Measurements from ENCODE around the gene GLI3. TPM values are rescaled to one million over a fixed set of nuclear protein-coding genes. Genes with fewer than 3 reads are reported as not detected.

GLI3 gene
- polyA plus RNA-seq, 2 of the 4 experiments (the other 2 are of a cell fraction), result 0.09 TPM; not detected in 1

- 29% methylated on average over 16 of the region's 47 CpGs for WGBS (ENCODE audit: missing lambda C conversion rate)
- ATAC-seq, result no peak
- DNase-seq (ENCODE audit: low read depth in 1 of 2, low spot score in 1 of 2), result no peak
- H3K9me3 ChIP-seq, result no peaks in the 10 kb centered on the region
- H3K27ac ChIP-seq, result no peak overlapping the region
- H3K4me1 ChIP-seq, result no peaks in the 10 kb centered on the region
- TF ChIP-seq ZFP36 (IDR thresholded peaks at IDR 0.05; ENCODE audit: borderline replicate concordance, partially characterized antibody) (no peak), MAFK (IDR thresholded peaks at IDR 0.05; ENCODE audit: partially characterized antibody) (no peak), ZC3H11A (IDR thresholded peaks at IDR 0.05) (no peak), CBX2 (IDR thresholded peaks at IDR 0.05; ENCODE audit: borderline replicate concordance, low read depth) (no peak), ATOH8 (CRISPR knock-in tag; IDR thresholded peaks at IDR 0.05; ENCODE audit: low read depth) (no peak), MYC (IDR thresholded peaks at IDR 0.05; ENCODE audit: borderline replicate concordance, low read length) (no peak), E2F6 (IDR thresholded peaks at IDR 0.05; ENCODE audit: borderline replicate concordance, low read depth) (no peak), FOSB (CRISPR knock-in tag; IDR thresholded peaks at IDR 0.05) (no peak), NR3C1 (IDR thresholded peaks at IDR 0.05) (no peak), POLR2A (IDR thresholded peaks at IDR 0.05; ENCODE audit: low read length) (no peak), RARB (CRISPR knock-in tag; IDR thresholded peaks at IDR 0.05) (no peak), TP53 (CRISPR knock-in tag; IDR thresholded peaks at IDR 0.05) (no peak)
- H3K4me2 ChIP-seq, result no peak overlapping the region
- no peak for FAIRE-seq
- CTCF ChIA-PET, result interaction anchor here (1.0 to 1.7 kb wide), 6 partner anchors 10 to 24 kb away, joined by 3 to 8 read pairs (median 4); no protein-coding TSS in a partner anchor
- POLR2A ChIA-PET, result no interaction called here
- H3K4me3 ChIP-seq, result no peak overlapping the region
These were observed 271.9 kb downstream of the GLI3 start for GRCh38 chr7:41964849-41965745.

GRCh38 chr7:41964183-41964753 is 272.7 kb downstream of the GLI3 start:
- no peaks in the 10 kb centered on the region for H3K4me1 ChIP-seq
- CTCF ChIA-PET, result interaction anchor here (1.0 to 1.7 kb wide), 6 partner anchors 9 to 24 kb away, joined by 3 to 8 read pairs (median 4); no protein-coding TSS in a partner anchor
- ATAC-seq (no peak), FAIRE-seq (no peak), DNase-seq (ENCODE audit: low read depth in 1 of 2, low spot score in 1 of 2) (no peak)
- no peak overlapping the region for H3K27ac ChIP-seq
- no peak overlapping the region for H3K4me3 ChIP-seq
- H3K4me2 ChIP-seq, result no peak overlapping the region
- whole genome bisulfite sequencing (ENCODE audit: missing lambda C conversion rate), result 55% methylated on average over 14 of the region's 16 CpGs
- TF ChIP-seq CEBPB (IDR thresholded peaks at IDR 0.05), result no peak
- TF ChIP-seq HOXB13 (CRISPR knock-in tag; IDR thresholded peaks at IDR 0.05; ENCODE audit: low read depth), result no peak
- no peak for TF ChIP-seq EHF (CRISPR knock-in tag; IDR thresholded peaks at IDR 0.05)
- no peak for TF ChIP-seq PBX3 (IDR thresholded peaks at IDR 0.05)
- TF ChIP-seq REST (IDR thresholded peaks at IDR 0.05), result no peak
- TF ChIP-seq FOSL2 (IDR thresholded peaks at IDR 0.05), result no peak
- no peak for TF ChIP-seq FOSL2 (CRISPR knock-in tag; IDR thresholded peaks at IDR 0.05)
- POLR2A ChIA-PET, result no interaction called here
- no peaks in the 10 kb centered on the region for H3K9me3 ChIP-seq
